HepG2 (cell line): Measurements from ENCODE around the gene NFKBIA. TPM values are rescaled to one million over a fixed set of nuclear protein-coding genes. Genes with fewer than 3 reads are reported as not detected.

Experiments used
- AKNA ChIP-seq: sonication (generic); formaldehyde crosslinking; IDR thresholded peaks from 2 replicates; pipeline ENCODE4 v1.4.0; 2020; ENCODE audit warnings: missing genetic modification reagents, borderline replicate concordance
- KAT7 ChIP-seq: IDR thresholded peaks from 2 replicates; pipeline ENCODE4 v1.6.1; 2018; ENCODE audit warnings: borderline replicate concordance, missing compliant biosample characterization
- PHF5A ChIP-seq: IDR thresholded peaks from one replicate; pipeline ENCODE4 v1.6.1; 2018; ENCODE audit warnings: low read depth, missing genetic modification reagents; ENCODE audit not compliant: unreplicated experiment
- SOX6 ChIP-seq, 2 experiments: fragments of 450-650 bp in 1 of 2; sonication (generic) in 1 of 2; formaldehyde crosslinking in 1 of 2; IDR thresholded peaks; 2 replicates each; pipeline versions ENCODE4 v1.4.0 to v1.6.1; 2017 to 2020; ENCODE audit warnings: antibody characterized with exemption in 1 of 2, mild to moderate bottlenecking in 1 of 2, missing genetic modification reagents in 1 of 2
- TCF7 ChIP-seq: sonication (generic); IDR thresholded peaks from 2 replicates; pipeline ENCODE4 v1.6.1; 2016; ENCODE audit warnings: antibody characterized with exemption, low read depth
- ZEB1 ChIP-seq: IDR thresholded peaks from 2 replicates; pipeline ENCODE4 v1.6.1; 2012; ENCODE audit warnings: mild to moderate bottlenecking, low read depth, inconsistent platforms; ENCODE audit not compliant: insufficient replicate concordance
- ZNF678 ChIP-seq: sonication (generic); formaldehyde crosslinking; IDR thresholded peaks from 2 replicates; pipeline ENCODE4 v1.4.0; 2020; ENCODE audit warnings: mild to moderate bottlenecking, missing genetic modification reagents
- ZNF746 ChIP-seq: sonication (generic); formaldehyde crosslinking; IDR thresholded peaks from 2 replicates; pipeline ENCODE4 v1.8.0; 2022; ENCODE audit warnings: mild to moderate bottlenecking, missing genetic modification reagents
- ZNF766 ChIP-seq: sonication (generic); formaldehyde crosslinking; IDR thresholded peaks from 2 replicates; pipeline ENCODE4 v1.5.0; 2020; ENCODE audit warnings: missing genetic modification reagents, borderline replicate concordance
- ZNF776 ChIP-seq: sonication (generic); formaldehyde crosslinking; IDR thresholded peaks from 2 replicates; pipeline ENCODE4 v1.4.0; 2020; ENCODE audit warnings: mild to moderate bottlenecking, missing genetic modification reagents
- polyA plus RNA-seq, 8 experiments: library from polyadenylated mRNA; depleted of rRNA in 3 of 8; stranded (reverse) in 7 of 8; unstranded in 1 of 8; fragments of >200 nt; fragmentation: Illumina TruSeq in 4 of 8; extraction: Trizol in 4 of 8; gene quantifications; 2 replicates each; pipeline versions ENCODE4 v1.2.1 to v1.2.3, GENCODE V29; 2011 to 2016; ENCODE audit warnings: low read depth in 4 of 8, missing spikeins in 1 of 8, mixed read lengths in 1 of 8; ENCODE audit not compliant: insufficient read depth in 1 of 8
- total RNA-seq, 5 experiments: library from RNA; depleted of rRNA; stranded (reverse); fragments of >200 nt; fragmentation: Illumina TruSeq; extraction: Trizol; gene quantifications; 2 replicates each; pipeline ENCODE4 v1.2.3, GENCODE V29; 2016; ENCODE audit warnings: low read depth in 1 of 5
- TF ChIP-seq, protein P1 (sequence below): sonication (generic); formaldehyde crosslinking; IDR thresholded peaks from 2 replicates; pipeline ENCODE4 v1.4.0; 2020; ENCODE audit warnings: mild to moderate bottlenecking, missing genetic modification reagents

Gene NFKBIA
- total and polyA plus RNA-seq, 2 of the 13 experiments (the other 11 are each of a cell fraction or from before 2014, with no cell fraction given) = 197 to 319 TPM

GRCh38 chr14:35402323-35403113 lies 2.0 kb downstream of the NFKBIA start (continued):
- no peak; the same call in 1 of the 2 replicates for TF ChIP-seq AKNA (CRISPR knock-in tag)
- TF ChIP-seq, protein P1, sequence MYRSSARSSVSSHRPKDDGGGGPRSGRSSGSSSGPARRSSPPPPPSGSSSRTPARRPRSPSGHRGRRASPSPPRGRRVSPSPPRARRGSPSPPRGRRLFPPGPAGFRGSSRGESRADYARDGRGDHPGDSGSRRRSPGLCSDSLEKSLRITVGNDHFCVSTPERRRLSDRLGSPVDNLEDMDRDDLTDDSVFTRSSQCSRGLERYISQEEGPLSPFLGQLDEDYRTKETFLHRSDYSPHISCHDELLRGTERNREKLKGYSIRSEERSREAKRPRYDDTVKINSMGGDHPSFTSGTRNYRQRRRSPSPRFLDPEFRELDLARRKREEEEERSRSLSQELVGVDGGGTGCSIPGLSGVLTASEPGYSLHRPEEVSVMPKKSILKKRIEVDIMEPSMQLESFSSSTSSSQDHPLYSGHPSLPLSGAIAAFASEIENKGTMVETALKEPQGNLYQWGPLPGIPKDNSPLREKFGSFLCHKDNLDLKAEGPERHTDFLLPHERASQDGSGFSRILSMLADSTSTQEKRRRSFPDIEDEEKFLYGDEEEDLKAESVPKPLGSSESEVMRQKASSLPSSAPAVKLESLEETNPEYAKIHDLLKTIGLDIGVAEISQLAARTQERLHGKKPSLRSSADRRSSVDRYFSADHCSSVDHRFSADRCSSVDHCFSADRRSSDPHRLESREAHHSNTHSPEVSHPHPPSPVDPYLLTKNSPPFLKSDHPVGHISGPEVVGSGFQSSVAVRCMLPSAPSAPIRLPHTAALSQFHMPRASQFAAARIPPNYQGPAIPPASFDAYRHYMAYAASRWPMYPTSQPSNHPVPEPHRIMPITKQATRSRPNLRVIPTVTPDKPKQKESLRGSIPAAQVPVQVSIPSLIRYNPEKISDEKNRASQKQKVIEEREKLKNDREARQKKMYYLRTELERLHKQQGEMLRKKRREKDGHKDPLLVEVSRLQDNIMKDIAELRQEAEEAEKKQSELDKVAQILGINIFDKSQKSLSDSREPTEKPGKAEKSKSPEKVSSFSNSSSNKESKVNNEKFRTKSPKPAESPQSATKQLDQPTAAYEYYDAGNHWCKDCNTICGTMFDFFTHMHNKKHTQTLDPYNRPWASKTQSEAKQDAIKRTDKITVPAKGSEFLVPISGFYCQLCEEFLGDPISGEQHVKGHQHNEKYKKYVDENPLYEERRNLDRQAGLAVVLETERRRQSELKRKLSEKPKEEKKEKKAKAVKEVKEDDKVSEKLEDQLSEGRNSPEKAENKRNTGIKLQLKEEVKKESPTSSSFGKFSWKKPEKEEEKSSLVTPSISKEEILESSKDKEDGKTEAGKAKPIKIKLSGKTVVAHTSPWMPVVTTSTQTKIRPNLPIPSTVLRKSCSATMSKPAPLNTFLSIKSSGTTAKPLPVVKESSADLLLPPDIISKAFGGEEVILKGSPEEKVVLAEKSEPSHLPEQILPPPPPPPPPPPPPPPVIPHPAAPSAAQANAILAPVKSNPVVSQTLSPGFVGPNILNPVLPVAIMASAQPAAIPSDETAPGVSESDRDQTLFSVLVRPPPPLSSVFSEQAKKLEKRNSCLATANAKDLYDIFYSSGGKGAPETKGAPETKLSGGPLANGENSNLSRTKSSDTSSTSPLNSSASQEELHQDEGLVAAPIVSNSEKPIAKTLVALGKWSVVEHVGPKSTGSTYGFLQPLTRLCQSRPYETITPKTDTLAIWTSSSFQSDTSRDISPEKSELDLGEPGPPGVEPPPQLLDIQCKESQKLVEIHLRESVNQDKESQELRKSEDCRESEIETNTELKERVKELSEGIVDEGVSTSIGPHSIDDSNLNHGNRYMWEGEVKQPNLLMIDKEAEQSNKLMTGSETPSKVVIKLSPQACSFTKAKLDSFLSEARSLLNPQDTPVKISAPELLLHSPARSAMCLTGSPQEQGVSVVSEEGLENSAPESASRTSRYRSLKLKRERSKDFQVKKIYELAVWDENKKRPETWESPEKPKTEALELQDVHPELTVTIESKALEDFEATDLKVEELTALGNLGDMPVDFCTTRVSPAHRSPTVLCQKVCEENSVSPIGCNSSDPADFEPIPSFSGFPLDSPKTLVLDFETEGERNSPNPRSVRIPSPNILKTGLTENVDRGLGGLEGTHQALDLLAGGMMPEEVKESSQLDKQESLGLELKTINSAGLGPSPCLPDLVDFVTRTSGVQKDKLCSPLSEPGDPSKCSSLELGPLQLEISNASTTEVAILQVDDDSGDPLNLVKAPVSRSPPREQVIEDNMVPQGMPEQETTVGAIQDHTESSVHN (CRISPR knock-in tag) = peak; percentile 71; the same call in 1 of the 2 replicates
- TF ChIP-seq KAT7 = no peak
- TF ChIP-seq ZNF766 (CRISPR knock-in tag) = no peak
- TF ChIP-seq ZNF678 (CRISPR knock-in tag) = no peak
- TF ChIP-seq ZEB1 = no peak
- no peak for TF ChIP-seq PHF5A (CRISPR knock-in tag)
- TF ChIP-seq TCF7 = no peak
- no peak for TF ChIP-seq ZNF776 (CRISPR knock-in tag)
- TF ChIP-seq ZNF746 (CRISPR knock-in tag) = peak; percentile 50; the same call in 1 of the 2 replicates
- no peak for TF ChIP-seq SOX6 (IDR thresholded peaks at IDR 0.05)
- TF ChIP-seq SOX6 (CRISPR knock-in tag; IDR thresholded peaks at IDR 0.05) = no peak
